Activated CD4-positive, CD25-positive, alpha-beta regulatory T cell (primary cell): ENCODE measurements around the gene ARHGEF19.
A peak's percentile ranks its signal among the peaks of the same experiment; 100 is the strongest.
"Not testable (repeated sequence)": the region's sequence is repeated elsewhere in the genome, so short reads cannot be mapped to it uniquely, and the experiment has no call there.

Source experiments
- DNase-seq, 4 experiments: peaks; one replicate each; lab custom pipeline; 2025; lab: John Stamatoyannopoulos, UW

ARHGEF19 gene

GRCh38 chr1:16181887-16182719, 30.3 kb downstream of the ARHGEF19 start:
- no peak for DNase-seq

GRCh38 chr1:16180291-16180824, 32.1 kb downstream of the ARHGEF19 start:
- DNase-seq = no peak

GRCh38 chr1:16178596-16179497, 33.6 kb downstream of the ARHGEF19 start:
- no peak for DNase-seq

- DNase-seq = no peak
Measured at GRCh38 chr1:16177306-16177705, 35.1 kb downstream of the ARHGEF19 start.

GRCh38 chr1:16176653-16177052, 35.8 kb downstream of the ARHGEF19 start:
- DNase-seq = no peak

GRCh38 chr1:16175610-16176553, 36.6 kb downstream of the ARHGEF19 start:
- DNase-seq = no peak

GRCh38 chr1:16174886-16175598, 37.4 kb downstream of the ARHGEF19 start:
- no peak for DNase-seq

GRCh38 chr1:16174261-16174868, 38.1 kb downstream of the ARHGEF19 start:
- DNase-seq = no peak

- no peak for DNase-seq
Measured at GRCh38 chr1:16173447-16174260, 38.8 kb downstream of the ARHGEF19 start.

GRCh38 chr1:16172964-16173446, 39.4 kb downstream of the ARHGEF19 start:
- DNase-seq = no peak

GRCh38 chr1:16172218-16172830, 40.1 kb downstream of the ARHGEF19 start:
- no peak for DNase-seq

GRCh38 chr1:16171314-16172151, 40.9 kb downstream of the ARHGEF19 start:
- DNase-seq = no peak

GRCh38 chr1:16170283-16170673, 42.2 kb downstream of the ARHGEF19 start:
- no peak for DNase-seq

- no peak for DNase-seq
Measured at GRCh38 chr1:16168622-16169360, 43.7 kb downstream of the ARHGEF19 start.

GRCh38 chr1:16168144-16168495, 44.3 kb downstream of the ARHGEF19 start:
- not testable (repeated sequence) for DNase-seq

GRCh38 chr1:16167331-16168143, 44.9 kb downstream of the ARHGEF19 start:
- DNase-seq = peak in 3 of 4 experiments; percentile 23 to 53 (median 47)
